Osteoblast (primary cell): ENCODE measurements around the gene PP2D1. TPM values are rescaled to one million over a fixed set of nuclear protein-coding genes. Genes with fewer than 3 reads are reported as not detected.

ENCODE experiments used
- DNase-seq: peaks from one replicate; pipeline ENCODE4 v3.0.0; 2011; ENCODE audit warnings: low spot score, mixed read lengths; ENCODE audit not compliant: insufficient read length; ENCODE audit errors: missing footprints
- H2AFZ ChIP-seq: 2 replicates; pipeline ENCODE4 v1.6.0; 2011; ENCODE audit warnings: mild to moderate bottlenecking, low read length
- H3K27ac ChIP-seq: 2 replicates; pipeline ENCODE4 v1.5.1; 2011; ENCODE audit warnings: mild to moderate bottlenecking, low read depth, low read length, moderate library complexity
- H3K27me3 ChIP-seq: 2 replicates; pipeline ENCODE4 v1.6.0; 2012; ENCODE audit warnings: mild to moderate bottlenecking, control low read depth, inconsistent platforms, low read length, moderate library complexity; ENCODE audit not compliant: insufficient read depth
- H3K36me3 ChIP-seq: 2 replicates; pipeline ENCODE4 v1.5.1; 2011; ENCODE audit warnings: mild to moderate bottlenecking, low read length, control low read depth, moderate library complexity; ENCODE audit not compliant: insufficient read depth
- H3K4me1 ChIP-seq: 2 replicates; pipeline ENCODE4 v1.5.1; 2011; ENCODE audit warnings: mild to moderate bottlenecking, low read length, control low read depth, moderate library complexity; ENCODE audit not compliant: insufficient read depth
- H3K4me2 ChIP-seq: 2 replicates; pipeline ENCODE4 v1.6.0; 2011; ENCODE audit warnings: mild to moderate bottlenecking, low read length; ENCODE audit not compliant: insufficient read depth
- H3K4me3 ChIP-seq: fragments of 200-600 bp; sonication (generic); 3 replicates; pipeline ENCODE4 v1.5.1; 2012; ENCODE audit warnings: mild to moderate bottlenecking, low read length, inconsistent platforms; ENCODE audit not compliant: insufficient read depth
- H3K79me2 ChIP-seq: 2 replicates; pipeline ENCODE4 v1.6.0; 2012; ENCODE audit warnings: mild to moderate bottlenecking, low read length, control low read depth, inconsistent platforms; ENCODE audit not compliant: insufficient read depth
- H3K9me3 ChIP-seq: 2 replicates; pipeline ENCODE4 v1.5.1; 2011; ENCODE audit warnings: low read depth, low read length, control low read depth
- H4K20me1 ChIP-seq: 2 replicates; pipeline ENCODE4 v1.6.0; 2012; ENCODE audit warnings: mild to moderate bottlenecking, low read length, control low read depth; ENCODE audit not compliant: insufficient read depth
- total RNA-seq: library from RNA; depleted of rRNA; stranded (reverse); fragments of >200 nt; gene quantifications from 2 replicates; pipeline ENCODE4 v1.2.3, GENCODE V29; 2012
- TF ChIP-seq, protein P1 (sequence below): IDR thresholded peaks from 2 replicates; pipeline ENCODE4 v1.5.1; 2011; ENCODE audit warnings: mild to moderate bottlenecking, low read depth, low read length, moderate library complexity; ENCODE audit errors: extremely low read depth

Gene PP2D1
- total RNA-seq, 1 donor = not detected

DNA sequence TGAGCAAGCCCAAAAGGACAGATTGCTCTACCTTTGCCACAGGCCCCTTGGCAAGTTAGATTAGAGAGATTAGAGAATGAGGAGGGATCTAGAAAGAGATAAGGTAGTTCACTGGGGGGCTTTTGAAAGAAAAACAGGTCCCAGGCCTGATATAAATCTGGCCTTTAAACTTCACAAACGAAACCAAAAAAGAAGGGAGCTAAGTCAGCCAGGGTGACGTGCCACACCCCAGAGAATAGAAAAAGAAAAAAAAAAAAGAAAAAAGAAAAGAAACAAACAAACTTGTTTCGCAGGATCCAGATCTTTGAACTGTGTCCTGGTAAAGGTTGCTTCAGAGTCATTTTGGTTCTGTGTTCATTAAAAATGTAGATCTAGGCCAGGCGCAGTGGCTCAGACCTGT, 31.8 kb upstream of the PP2D1 start:
- TF ChIP-seq, protein P1, sequence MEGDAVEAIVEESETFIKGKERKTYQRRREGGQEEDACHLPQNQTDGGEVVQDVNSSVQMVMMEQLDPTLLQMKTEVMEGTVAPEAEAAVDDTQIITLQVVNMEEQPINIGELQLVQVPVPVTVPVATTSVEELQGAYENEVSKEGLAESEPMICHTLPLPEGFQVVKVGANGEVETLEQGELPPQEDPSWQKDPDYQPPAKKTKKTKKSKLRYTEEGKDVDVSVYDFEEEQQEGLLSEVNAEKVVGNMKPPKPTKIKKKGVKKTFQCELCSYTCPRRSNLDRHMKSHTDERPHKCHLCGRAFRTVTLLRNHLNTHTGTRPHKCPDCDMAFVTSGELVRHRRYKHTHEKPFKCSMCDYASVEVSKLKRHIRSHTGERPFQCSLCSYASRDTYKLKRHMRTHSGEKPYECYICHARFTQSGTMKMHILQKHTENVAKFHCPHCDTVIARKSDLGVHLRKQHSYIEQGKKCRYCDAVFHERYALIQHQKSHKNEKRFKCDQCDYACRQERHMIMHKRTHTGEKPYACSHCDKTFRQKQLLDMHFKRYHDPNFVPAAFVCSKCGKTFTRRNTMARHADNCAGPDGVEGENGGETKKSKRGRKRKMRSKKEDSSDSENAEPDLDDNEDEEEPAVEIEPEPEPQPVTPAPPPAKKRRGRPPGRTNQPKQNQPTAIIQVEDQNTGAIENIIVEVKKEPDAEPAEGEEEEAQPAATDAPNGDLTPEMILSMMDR = no peak
- H3K27me3 ChIP-seq = no peaks in the 10 kb centered on the region
- H3K9me3 ChIP-seq = no peaks in the 10 kb centered on the region
- no peaks in the 10 kb centered on the region for H4K20me1 ChIP-seq
- no peak overlapping the region for H3K4me3 ChIP-seq
- no peak for DNase-seq
- peak overlapping the region; percentile 73 for H2AFZ ChIP-seq
- H3K4me2 ChIP-seq = peak overlapping the region; percentile 47
- no peaks in the 10 kb centered on the region for H3K36me3 ChIP-seq
- H3K27ac ChIP-seq = no peak overlapping the region
- peaks cover 3% of the 10 kb centered on the region for H3K79me2 ChIP-seq
- H3K4me1 ChIP-seq = peaks cover 25% of the 10 kb centered on the region

DNA sequence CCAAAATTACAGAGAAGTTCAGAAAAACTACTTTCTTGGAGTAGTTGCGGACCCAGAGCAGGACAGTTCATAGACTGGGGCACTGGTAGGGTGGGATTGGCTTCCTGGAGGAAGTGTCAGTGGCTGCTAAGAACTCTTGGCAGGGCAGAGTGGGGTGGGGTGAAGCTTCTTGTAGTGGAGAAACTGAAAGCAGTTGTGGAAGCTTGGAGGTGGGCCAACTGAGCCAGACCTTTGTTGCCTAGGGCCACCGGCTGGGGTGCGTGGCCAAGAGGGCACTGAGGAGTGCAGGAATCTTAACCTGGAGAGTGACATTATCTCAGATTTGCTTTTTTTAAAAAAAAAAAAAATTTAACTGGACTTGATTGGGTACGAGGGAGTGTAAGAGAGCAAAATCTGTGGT, 31.3 kb upstream of the PP2D1 start:
- no peaks in the 10 kb centered on the region for H3K36me3 ChIP-seq
- peaks cover 23% of the 10 kb centered on the region for H3K4me1 ChIP-seq
- peaks cover 3% of the 10 kb centered on the region for H3K79me2 ChIP-seq
- H3K4me2 ChIP-seq = peak overlapping the region; percentile 47
- DNase-seq = peak; percentile 61
- no peaks in the 10 kb centered on the region for H3K9me3 ChIP-seq
- TF ChIP-seq, protein P1 = no peak
- no peaks in the 10 kb centered on the region for H3K27me3 ChIP-seq
- peak overlapping the region; percentile 33 for H3K4me3 ChIP-seq
- no peaks in the 10 kb centered on the region for H4K20me1 ChIP-seq
- peak overlapping the region; percentile 73 for H2AFZ ChIP-seq
- no peak overlapping the region for H3K27ac ChIP-seq

DNA sequence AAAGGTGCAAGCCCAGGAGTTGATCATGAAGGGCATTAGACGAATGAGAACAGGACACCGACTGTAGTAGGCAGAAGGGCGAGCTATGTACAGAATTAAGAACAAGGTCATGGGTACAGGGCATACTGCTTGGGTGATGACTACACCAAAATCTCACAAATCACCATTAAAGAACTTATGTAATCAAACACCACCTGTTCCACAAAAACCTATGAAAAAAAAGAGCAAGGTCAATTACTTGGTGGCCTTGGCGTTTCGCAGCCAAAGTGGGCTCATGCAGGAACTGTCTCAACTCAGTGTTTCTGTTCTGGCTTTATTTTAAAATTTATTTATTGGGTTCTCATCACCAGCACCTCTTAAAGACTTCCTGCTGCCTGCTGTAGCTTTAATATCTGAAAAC, 30.3 kb upstream of the PP2D1 start:
- no peak overlapping the region for H3K4me2 ChIP-seq
- H3K36me3 ChIP-seq = no peaks in the 10 kb centered on the region
- H3K27ac ChIP-seq = no peak overlapping the region
- no peaks in the 10 kb centered on the region for H3K27me3 ChIP-seq
- no peak overlapping the region for H3K4me3 ChIP-seq
- H2AFZ ChIP-seq = no peak overlapping the region
- peaks cover 16% of the 10 kb centered on the region for H3K4me1 ChIP-seq
- TF ChIP-seq, protein P1 = no peak
- DNase-seq = no peak
- no peaks in the 10 kb centered on the region for H4K20me1 ChIP-seq
- peaks cover 3% of the 10 kb centered on the region for H3K79me2 ChIP-seq
- H3K9me3 ChIP-seq = no peaks in the 10 kb centered on the region

DNA sequence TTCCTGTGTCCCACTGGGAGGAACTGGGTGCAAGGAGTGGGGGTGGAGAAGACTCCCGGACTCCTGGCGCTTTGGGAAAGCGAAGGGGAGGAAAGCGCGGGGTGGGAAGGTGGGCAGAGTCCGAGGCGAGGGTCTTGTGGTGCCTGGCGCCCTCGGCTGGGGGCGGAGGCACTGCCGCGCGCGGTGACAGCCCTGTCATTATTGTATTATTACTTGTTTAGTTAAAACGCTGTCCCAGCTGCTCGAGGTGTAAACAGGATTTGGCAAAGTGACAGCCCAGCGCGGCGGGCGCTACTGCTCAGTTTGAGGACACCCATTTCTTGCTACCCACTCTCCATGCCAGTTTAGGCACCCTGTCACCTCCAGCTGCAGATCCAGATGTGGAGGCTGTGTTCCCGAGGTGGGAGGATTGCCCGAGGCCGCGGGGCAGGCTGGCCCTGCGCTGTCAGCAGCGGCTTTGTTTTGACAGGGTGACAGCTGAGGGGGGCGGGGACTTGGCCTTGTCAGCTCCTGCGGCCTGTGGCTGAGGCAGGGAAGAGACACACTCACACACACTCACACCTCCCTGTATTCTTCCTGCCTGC, 29.2 kb upstream of the PP2D1 start:
- H2AFZ ChIP-seq = peak overlapping the region; percentile 77
- H3K27ac ChIP-seq = no peak overlapping the region
- H3K9me3 ChIP-seq = no peaks in the 10 kb centered on the region
- H4K20me1 ChIP-seq = no peaks in the 10 kb centered on the region
- DNase-seq = peak; percentile 92
- H3K4me3 ChIP-seq = peak overlapping the region; percentile 84
- peaks cover 3% of the 10 kb centered on the region for H3K79me2 ChIP-seq
- no peaks in the 10 kb centered on the region for H3K36me3 ChIP-seq
- peaks cover 16% of the 10 kb centered on the region for H3K4me1 ChIP-seq
- TF ChIP-seq, protein P1 = no peak
- no peaks in the 10 kb centered on the region for H3K27me3 ChIP-seq
- peak overlapping the region; percentile 97 for H3K4me2 ChIP-seq
